Endodermal cell (in vitro differentiated cells): ENCODE results near the gene UNC5CL. TPM values are rescaled to one million over a fixed set of nuclear protein-coding genes. Genes with fewer than 3 reads are reported as not detected.

ENCODE experiments used
- DNase-seq: peaks from one replicate; pipeline ENCODE4 v3.0.0-alpha.2; 2017
- H3K27ac ChIP-seq: 2 replicates; pipeline ENCODE4 v1.5.1; 2013; ENCODE audit warnings: mild to moderate bottlenecking, low read depth, low read length, moderate library complexity
- H3K27me3 ChIP-seq: 2 replicates; pipeline ENCODE4 v1.6.1; 2013; ENCODE audit warnings: mild to moderate bottlenecking, low read length, moderate library complexity; ENCODE audit not compliant: insufficient read depth, control insufficient read depth, poor library complexity, severe bottlenecking
- H3K36me3 ChIP-seq: 2 replicates; pipeline ENCODE4 v1.7.0; 2013; ENCODE audit warnings: mild to moderate bottlenecking, low read length, moderate library complexity; ENCODE audit not compliant: control insufficient read depth, insufficient read depth
- H3K4me1 ChIP-seq: one replicate; pipeline ENCODE4 v1.7.0; 2013; ENCODE audit warnings: low read length; ENCODE audit not compliant: control insufficient read depth, insufficient read depth
- H3K4me3 ChIP-seq: 2 replicates; pipeline ENCODE4 v1.5.1; 2013; ENCODE audit warnings: mild to moderate bottlenecking, low read length, moderate library complexity
- H3K9ac ChIP-seq: 2 replicates; pipeline ENCODE4 v1.6.1; 2013; ENCODE audit warnings: mild to moderate bottlenecking, low read length, moderate library complexity; ENCODE audit not compliant: poor library complexity, severe bottlenecking; ENCODE audit errors: extremely low read depth
- H3K9me3 ChIP-seq: 2 replicates; pipeline ENCODE4 v1.6.1; 2013; ENCODE audit warnings: mild to moderate bottlenecking, low read length, moderate library complexity; ENCODE audit not compliant: control insufficient read depth
- H3K27ac Mint-ChIP-seq: 2 replicates; pipeline ENCODE4 v1.8.0; 2020; ENCODE audit warnings: mixed read lengths
- H3K27me3 Mint-ChIP-seq: 2 replicates; pipeline ENCODE4 v1.8.0; 2021; ENCODE audit warnings: mild to moderate bottlenecking, mixed read lengths; ENCODE audit not compliant: insufficient read depth
- H3K36me3 Mint-ChIP-seq: 2 replicates; pipeline ENCODE4 v1.8.0; 2020; ENCODE audit warnings: low read depth, mixed read lengths
- H3K4me1 Mint-ChIP-seq: 2 replicates; pipeline ENCODE4 v1.8.0; 2020; ENCODE audit warnings: mixed read lengths
- H3K4me3 Mint-ChIP-seq: 2 replicates; pipeline ENCODE4 v1.8.0; 2020; ENCODE audit warnings: mild to moderate bottlenecking, moderate library complexity, mixed read lengths
- H3K9me3 Mint-ChIP-seq: 2 replicates; pipeline ENCODE4 v1.8.0; 2020; ENCODE audit warnings: mild to moderate bottlenecking, mixed read lengths
- WGBS, 2 experiments: methylation state at CpG; one replicate each; pipeline versions ENCODE4 v1.1.5 to v1.1.7; 2013; ENCODE audit warnings: missing lambda C conversion rate in 2 of 2, mixed read lengths in 1 of 2; ENCODE audit not compliant: insufficient coverage in 1 of 2, insufficient read length in 1 of 2; 5-methylcytosine and 5-hydroxymethylcytosine counted together
- total RNA-seq, 2 donors: library from RNA; stranded (reverse); fragmentation: NEBNext Ultra II Directional in 1 of 2; extraction: Animal tissue kit (Norgen Biotek cat#: 25700) in 1 of 2; gene quantifications; 2 replicates in 1 of 2; 3 replicates in 1 of 2; pipeline ENCODE4 v1.2.1, GENCODE V29; 2021
- TF ChIP-seq, protein P1 (sequence below): fragments of 200-600 bp; sonication (generic); conservative IDR thresholded peaks from 2 replicates; pipeline ENCODE4 v1.5.0; 2021; ENCODE audit warnings: antibody characterized with exemption, mild to moderate bottlenecking

UNC5CL gene
- total RNA-seq, 2 donors from 2014 or later, result 3.8 to 4.7 TPM

DNA sequence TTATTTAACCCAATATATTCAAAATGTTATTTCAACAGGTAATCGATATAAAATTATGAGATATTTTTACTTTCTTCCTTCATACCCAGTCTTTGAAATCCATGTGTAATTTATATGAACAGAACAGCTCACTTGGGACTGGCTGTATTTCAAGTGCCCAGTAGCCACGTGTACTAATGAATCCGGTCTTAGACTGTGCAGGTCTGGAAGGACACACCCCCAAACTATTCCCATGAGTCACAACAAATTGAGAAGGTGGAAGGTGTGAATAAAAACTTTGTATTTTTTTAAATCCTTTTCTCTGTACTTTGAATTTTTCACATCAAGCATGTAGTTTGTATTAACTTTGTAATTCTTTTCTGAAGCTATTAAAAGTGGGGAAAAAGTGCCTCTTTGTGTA lies 2.8 kb downstream of the UNC5CL start:
- H3K4me3 Mint-ChIP-seq, result no peak overlapping the region
- TF ChIP-seq, protein P1, sequence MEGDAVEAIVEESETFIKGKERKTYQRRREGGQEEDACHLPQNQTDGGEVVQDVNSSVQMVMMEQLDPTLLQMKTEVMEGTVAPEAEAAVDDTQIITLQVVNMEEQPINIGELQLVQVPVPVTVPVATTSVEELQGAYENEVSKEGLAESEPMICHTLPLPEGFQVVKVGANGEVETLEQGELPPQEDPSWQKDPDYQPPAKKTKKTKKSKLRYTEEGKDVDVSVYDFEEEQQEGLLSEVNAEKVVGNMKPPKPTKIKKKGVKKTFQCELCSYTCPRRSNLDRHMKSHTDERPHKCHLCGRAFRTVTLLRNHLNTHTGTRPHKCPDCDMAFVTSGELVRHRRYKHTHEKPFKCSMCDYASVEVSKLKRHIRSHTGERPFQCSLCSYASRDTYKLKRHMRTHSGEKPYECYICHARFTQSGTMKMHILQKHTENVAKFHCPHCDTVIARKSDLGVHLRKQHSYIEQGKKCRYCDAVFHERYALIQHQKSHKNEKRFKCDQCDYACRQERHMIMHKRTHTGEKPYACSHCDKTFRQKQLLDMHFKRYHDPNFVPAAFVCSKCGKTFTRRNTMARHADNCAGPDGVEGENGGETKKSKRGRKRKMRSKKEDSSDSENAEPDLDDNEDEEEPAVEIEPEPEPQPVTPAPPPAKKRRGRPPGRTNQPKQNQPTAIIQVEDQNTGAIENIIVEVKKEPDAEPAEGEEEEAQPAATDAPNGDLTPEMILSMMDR, result no peak
- H3K27ac ChIP-seq, result no peak overlapping the region
- DNase-seq, result no peak
- H3K9ac ChIP-seq, result no peak overlapping the region
- H3K4me1 ChIP-seq, result peaks cover 5% of the 10 kb centered on the region
- peaks cover 2% of the 10 kb centered on the region for H3K27me3 Mint-ChIP-seq
- 96 to 100% methylated on average over 1 to 3 of the region's 3 CpGs for WGBS, 2 experiments
- H3K27me3 ChIP-seq, result no peaks in the 10 kb centered on the region
- no peaks in the 10 kb centered on the region for H3K9me3 ChIP-seq
- no peaks in the 10 kb centered on the region for H3K36me3 Mint-ChIP-seq
- no peak overlapping the region for H3K4me3 ChIP-seq
- peaks cover 38% of the 10 kb centered on the region for H3K4me1 Mint-ChIP-seq
- no peaks in the 10 kb centered on the region for H3K9me3 Mint-ChIP-seq
- H3K36me3 ChIP-seq, result no peaks in the 10 kb centered on the region
- no peak overlapping the region for H3K27ac Mint-ChIP-seq

DNA sequence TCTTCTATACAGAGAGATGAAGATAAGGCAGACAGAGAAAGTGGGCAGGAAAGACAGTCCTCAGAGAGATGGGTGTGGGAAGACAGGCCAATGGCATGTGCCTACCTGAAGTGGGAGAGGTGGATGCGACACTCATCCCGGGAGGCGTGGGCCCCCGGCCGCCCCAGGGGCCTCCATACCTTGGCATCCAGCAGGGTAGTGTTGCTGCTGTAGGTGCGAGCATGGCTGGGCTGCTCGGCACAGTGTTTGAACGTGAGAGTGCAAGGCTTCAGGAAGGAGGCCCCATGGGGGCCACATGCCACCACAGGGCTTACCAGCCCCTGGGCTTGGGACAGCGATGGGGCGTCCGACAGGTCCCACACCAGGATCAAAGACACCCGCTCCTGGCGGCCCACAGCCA lies 5.2 kb downstream of the UNC5CL start:
- TF ChIP-seq, protein P1, result no peak
- Histone ChIP-seq H3K36me3 (no peaks in the 10 kb centered on the region), H3K9ac (no peak overlapping the region), H3K27me3 (no peaks in the 10 kb centered on the region), H3K4me3 (no peak overlapping the region), H3K9me3 (no peaks in the 10 kb centered on the region), H3K4me1 (peaks cover 5% of the 10 kb centered on the region), H3K27ac (no peak overlapping the region)
- Mint-ChIP-seq H3K27me3 (peaks cover 4% of the 10 kb centered on the region), H3K27ac (no peak overlapping the region), H3K4me3 (no peak overlapping the region), H3K4me1 (peaks cover 24% of the 10 kb centered on the region), H3K36me3 (no peaks in the 10 kb centered on the region), H3K9me3 (no peaks in the 10 kb centered on the region)
- WGBS, 2 experiments, result 92 to 93% methylated on average over 9 to 13 of the region's 13 CpGs
- DNase-seq, result no peak

DNA sequence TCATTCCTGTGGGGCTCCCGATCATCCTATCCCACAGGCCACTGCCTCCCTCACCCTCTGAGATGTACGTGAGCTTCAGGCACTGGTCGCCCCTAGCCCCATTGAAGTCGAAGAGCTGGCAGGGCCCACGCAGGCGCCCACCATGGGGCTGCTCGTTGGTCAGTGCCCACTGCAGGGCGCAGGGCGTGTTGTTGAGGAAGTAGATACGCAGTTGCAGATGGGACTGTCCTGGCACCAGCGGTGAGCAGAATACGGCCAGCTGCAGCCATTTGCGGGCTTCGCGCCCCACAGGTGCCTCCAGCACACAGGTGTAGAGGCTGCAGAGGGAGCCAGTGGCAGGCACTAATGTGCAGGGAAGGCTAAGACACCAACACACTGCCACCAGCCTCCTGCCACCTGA lies 6.2 kb downstream of the UNC5CL start:
- Mint-ChIP-seq H3K27me3 (peaks cover 4% of the 10 kb centered on the region), H3K4me1 (peaks cover 21% of the 10 kb centered on the region), H3K36me3 (no peaks in the 10 kb centered on the region), H3K9me3 (no peaks in the 10 kb centered on the region), H3K4me3 (no peak overlapping the region), H3K27ac (no peak overlapping the region)
- Histone ChIP-seq H3K27ac (no peak overlapping the region), H3K4me1 (peaks cover 9% of the 10 kb centered on the region), H3K27me3 (no peaks in the 10 kb centered on the region), H3K9me3 (no peaks in the 10 kb centered on the region), H3K4me3 (no peak overlapping the region), H3K9ac (no peak overlapping the region), H3K36me3 (no peaks in the 10 kb centered on the region)
- 96 to 97% methylated on average over 13 to 15 of the region's 15 CpGs for WGBS, 2 experiments
- TF ChIP-seq, protein P1, result no peak
- DNase-seq, result no peak
